Lung microvascular endothelial cell (primary cell): ENCODE results near the gene RABGAP1L. TPM values are rescaled to one million over a fixed set of nuclear protein-coding genes. Genes with fewer than 3 reads are reported as not detected.
A peak's percentile ranks its signal among the peaks of the same experiment; 100 is the strongest.
"Not testable (repeated sequence)": the region's sequence is repeated elsewhere in the genome, so short reads cannot be mapped to it uniquely, and the experiment has no call there.

ENCODE experiments used
- DNase-seq, 2 donors: peaks; one replicate each; pipeline versions ENCODE4 v3.0.0 to v3.0.0-alpha.2; 2010; ENCODE audit warnings: low read depth in 2 of 2
- total RNA-seq: library from RNA; depleted of rRNA; stranded (reverse); fragments of >200 nt; gene quantifications from 2 replicates; pipeline ENCODE4 v1.2.1, GENCODE V29; 2014

RABGAP1L gene
- total RNA-seq, 1 donor from 2014 or later = 27.0 TPM

DNA sequence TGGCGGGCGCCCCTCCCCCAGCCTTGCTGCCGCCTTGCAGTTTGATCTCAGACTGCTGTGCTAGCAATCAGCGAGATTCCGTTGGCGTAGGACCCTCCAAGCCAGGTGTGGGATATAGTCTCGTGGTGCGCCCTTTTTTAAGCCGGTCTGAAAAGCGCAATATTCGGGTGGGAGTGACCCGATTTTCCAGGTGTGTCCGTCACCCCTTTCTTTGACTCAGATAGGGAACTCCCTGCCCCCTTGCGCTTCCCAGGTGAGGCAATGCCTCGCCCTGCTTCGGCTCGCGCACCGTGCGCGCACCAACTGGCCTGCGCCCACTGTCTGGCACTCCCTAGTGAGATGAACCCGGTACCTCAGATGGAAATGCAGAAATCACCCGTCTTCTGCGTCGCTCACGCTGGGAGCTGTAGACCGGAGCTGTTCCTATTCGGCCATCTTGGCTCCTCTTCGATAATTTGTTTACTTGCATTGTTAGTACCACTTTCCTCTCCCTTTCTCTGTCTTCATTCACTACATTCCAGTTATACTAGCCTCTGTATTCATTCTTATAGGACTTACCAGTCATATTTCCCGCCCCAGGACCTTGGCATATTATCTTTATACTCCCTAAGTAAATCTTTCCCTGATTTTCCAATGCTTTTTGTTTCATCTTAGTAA, 79.7 kb downstream of the RABGAP1L start:
- DNase-seq = not testable (repeated sequence)

DNA sequence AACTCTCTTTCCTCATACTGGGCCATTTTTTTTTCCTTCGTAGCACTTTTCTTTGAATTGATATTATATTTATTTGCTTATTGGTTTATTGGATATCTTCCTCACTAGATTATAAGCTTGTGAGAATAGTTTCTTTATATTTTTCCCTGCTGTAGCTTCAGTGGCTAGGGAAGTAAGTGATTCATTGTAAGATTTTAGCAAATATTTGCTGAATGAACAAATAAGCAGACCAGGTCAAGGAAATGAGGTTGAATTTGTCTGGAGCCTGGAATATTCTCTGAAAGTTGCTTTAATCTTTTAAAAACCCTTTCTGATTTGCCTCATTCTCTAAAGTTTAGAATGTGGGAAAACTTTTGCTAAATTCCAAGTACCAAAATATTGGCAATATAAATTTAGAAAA, 80.2 kb downstream of the RABGAP1L start:
- DNase-seq = no peak

DNA sequence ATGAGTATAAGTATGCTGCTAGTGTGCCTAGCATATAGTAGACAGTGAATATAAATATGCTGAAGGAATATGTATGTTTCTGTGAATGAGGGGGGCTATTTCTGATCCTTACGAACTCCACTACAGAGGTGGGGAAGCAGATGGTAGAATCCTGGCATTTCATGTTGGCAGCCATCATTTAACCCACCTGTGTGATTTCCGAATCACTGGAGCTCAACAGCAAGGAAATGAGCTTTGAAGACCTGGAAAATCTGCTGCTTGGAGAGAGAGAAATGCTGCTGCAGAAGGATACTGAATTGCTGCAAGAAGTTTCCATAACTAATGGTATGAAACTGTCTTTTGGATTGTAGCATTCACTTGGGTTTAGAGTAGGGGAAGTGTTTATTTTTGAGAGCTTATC, 83.5 kb downstream of the RABGAP1L start:
- no peak for DNase-seq

GRCh38 chr1:174243451-174244000, 84.2 kb downstream of the RABGAP1L start:
- DNase-seq = no peak

DNA sequence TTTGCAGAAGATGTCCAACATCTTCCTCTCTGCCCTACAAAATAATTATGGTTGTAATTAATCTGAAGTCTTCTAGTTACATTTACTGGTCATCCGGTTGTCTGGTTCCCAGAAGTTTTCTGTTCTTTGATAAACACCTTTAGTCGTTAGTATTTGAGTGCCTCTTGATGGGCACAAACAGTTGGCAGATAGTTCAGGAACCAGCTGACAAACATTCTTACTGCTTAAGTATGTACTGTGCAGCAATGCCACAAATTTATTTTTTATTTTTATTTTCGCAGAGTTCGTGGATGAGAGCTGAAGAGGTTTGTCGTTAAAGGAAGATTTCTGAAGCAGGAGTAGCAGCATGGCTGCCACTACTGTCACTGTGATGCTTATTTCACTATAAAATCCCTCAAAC, 84.7 kb downstream of the RABGAP1L start:
- no peak for DNase-seq

DNA sequence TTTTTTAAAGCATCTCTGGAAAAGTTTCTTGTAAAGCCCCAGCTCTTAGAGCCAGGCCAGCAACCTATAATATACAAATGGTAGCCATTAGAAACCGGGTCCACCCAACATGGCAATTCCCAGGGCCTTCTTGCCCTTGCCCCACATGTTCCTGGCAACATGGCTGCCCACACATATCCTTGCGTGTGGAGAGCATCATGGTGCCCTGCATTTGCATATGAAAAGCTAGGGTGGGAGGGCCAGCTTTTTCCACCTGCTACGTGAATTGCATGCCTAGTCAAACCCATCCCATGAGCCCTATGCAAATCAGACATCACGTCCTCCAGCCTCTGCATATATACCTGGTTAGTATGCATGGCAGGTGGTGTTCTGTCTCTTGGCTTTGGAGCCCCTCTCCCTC, 88.2 kb downstream of the RABGAP1L start:
- no peak for DNase-seq

GRCh38 chr1:174248041-174248440, 88.7 kb downstream of the RABGAP1L start:
- DNase-seq = no peak

DNA sequence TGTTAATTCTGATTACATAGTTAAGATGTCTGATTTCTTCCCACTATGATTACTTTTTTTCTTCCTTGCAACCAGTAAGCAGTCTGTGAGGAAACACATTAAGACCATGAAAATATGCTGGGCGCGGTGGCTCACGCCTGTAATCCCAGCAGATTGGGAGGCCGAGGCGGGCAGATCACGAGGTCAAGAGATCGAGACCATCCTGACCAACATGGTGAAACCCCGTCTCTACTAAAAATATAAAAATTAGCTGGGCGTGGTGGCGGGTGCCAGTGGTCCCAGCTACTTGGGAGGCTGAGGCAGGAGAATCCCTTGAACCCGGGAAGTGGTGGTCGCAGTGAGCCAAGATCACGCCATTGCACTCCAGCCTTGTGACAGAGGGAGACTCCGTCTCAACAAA, 97.1 kb downstream of the RABGAP1L start:
- not testable (repeated sequence) for DNase-seq

DNA sequence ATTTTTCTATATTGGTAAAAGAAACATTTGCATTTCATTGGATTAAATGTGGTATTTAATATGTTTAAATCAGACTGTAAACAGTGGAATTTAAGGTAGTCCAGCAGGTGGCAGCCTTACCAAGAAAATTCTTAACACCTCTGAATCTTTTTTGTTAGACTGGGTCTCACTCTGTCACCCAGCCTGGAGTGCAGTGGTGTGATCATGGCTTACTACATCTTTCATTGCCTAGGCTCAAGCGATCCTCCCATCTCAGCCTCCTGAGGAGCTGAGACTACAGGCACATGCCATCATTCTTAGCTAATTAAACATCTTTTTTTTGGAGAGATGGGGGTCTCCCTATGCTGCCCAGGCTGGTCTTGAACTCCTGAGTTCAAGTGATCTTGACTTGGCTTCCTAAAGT, 98.8 kb downstream of the RABGAP1L start:
- DNase-seq = peak; percentile 56 to 69

GRCh38 chr1:174262349-174263241, 103.3 kb downstream of the RABGAP1L start:
- peak; percentile 66 to 70 for DNase-seq

- DNase-seq = no peak
These were observed 106.0 kb downstream of the RABGAP1L start for GRCh38 chr1:174265282-174265681.

DNA sequence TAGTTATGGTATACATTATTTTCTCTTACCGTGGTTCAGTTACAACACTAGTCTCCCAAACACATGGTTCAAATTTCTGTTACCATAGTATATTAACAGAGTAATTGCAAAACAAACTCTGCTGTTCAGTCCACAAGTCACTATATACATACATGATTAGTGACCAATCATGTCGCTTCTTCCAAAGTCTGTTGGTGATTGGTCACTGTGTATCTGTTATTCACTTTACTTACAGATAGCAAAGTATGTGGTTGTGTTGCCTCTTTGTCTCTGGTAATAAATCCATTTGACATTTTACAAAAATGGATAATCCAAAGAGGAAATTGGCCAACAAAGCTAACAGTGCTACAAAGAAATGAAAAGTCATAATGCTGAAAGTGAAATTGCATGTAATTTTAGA, 107.2 kb downstream of the RABGAP1L start:
- no peak for DNase-seq

- DNase-seq = no peak
These were observed 107.8 kb downstream of the RABGAP1L start for GRCh38 chr1:174266991-174267612.

- no peak for DNase-seq
These were observed 110.8 kb downstream of the RABGAP1L start for GRCh38 chr1:174269989-174270651.

DNA sequence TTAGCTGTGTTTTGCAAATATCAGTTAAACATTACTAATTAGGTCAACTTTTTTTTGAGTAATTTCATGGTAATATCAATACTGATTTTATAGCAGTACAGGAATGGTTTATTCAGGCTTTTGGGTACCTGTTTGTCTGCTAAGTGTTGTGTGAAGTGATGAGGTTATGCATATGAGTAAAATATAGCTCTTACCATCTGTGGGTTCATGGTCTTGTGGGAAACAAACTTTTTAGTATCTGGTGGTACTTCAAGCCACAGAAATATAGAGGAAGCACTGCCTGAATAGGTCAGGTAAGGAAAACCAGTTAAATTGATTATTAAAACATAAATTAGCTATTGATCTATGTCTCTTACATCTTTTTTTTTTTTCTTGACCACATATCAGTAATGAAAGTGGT, 113.9 kb downstream of the RABGAP1L start:
- DNase-seq = no peak

- no peak for DNase-seq
These were observed 114.5 kb downstream of the RABGAP1L start for GRCh38 chr1:174273776-174274175.

DNA sequence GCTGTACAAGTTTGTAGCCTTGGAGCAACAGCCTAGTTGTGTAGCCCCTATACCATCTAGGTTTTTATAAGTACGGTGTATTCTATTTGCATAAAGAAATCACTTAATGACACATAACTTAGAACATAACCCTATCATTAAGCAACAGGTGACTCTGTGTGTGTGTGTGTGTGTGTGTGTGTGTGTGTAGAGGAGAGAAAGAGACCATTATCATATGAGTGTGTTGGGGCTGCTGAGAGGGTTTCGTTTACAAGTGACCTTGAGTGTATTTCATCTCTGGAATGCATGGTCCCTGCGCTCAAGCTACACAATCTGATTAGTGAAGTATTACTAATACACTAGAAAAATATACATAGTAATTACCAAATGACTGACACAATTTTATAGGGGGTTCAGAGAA, 115.1 kb downstream of the RABGAP1L start:
- no peak for DNase-seq

DNA sequence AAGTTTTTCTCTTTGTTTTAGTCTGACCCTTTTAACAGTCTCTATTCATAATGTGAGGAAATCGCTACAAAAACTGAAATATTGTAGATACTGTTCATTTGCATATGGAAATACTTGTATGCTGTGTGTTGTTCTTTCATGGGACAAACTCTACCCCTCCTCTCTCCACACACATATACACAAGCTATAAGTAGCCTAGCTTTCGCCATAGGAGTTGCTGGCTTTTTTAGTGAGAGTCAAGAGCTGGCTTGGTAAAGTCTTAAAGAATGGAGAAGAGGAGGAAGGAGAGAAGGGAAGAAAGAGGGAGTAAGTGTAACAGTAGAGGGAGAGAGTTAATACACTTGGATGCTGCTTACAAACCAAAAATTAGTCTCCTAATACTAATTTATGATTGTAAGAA, 115.6 kb downstream of the RABGAP1L start:
- DNase-seq = no peak

- no peak for DNase-seq
These were observed 116.8 kb downstream of the RABGAP1L start for GRCh38 chr1:174276087-174276486.

DNA sequence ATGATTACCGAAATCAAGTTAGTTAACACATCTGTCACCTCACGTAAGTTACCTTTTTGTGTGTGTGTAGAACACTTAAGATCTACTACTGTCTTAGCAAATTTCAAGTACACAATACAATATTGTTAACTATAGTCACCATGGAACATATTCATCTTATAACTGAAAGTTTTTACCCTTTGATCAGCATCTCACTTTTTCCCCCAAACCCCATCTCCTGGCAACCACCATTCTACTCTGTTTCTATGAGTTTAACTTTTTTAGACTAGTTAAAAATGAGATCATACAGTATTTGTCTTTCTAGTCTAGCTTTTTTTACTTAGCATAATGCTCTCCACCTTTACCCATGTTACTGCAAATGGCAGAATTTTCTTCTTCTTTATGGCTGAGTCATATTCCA, 124.7 kb downstream of the RABGAP1L start:
- no peak for DNase-seq

DNA sequence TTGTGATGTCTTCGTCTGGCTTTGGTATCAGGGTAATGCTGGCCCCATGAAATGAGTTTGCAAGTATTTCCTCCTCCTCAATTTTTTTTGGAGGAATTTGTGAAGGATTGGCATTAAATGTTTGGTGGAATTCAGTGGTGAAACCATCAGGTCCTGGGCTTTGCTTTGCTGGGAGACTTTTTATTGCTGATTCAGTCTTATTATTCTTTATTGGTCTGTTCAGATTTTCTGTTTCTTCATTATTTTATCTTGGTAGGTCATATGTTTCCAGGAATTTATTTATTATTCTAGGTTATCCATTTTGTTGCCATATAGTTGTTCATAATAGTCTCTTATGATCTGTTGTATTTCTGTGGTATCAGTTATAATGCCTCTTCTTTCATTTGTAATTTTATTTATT, 126.7 kb downstream of the RABGAP1L start:
- no peak for DNase-seq
